HG02885 (cell line): ENCODE data around the gene ADGRD2.
"Not testable (repeated sequence)": the region's sequence is repeated elsewhere in the genome, so short reads cannot be mapped to it uniquely, and the experiment has no call there.

Experiments used
- ATAC-seq: cut with Tn5 transposase; IDR thresholded peaks from one replicate; pipeline ENCODE4 v1.9.1; 2021; ENCODE audit warnings: mild to moderate bottlenecking; ENCODE audit not compliant: unreplicated experiment, poor library complexity

ADGRD2 gene, protein sequence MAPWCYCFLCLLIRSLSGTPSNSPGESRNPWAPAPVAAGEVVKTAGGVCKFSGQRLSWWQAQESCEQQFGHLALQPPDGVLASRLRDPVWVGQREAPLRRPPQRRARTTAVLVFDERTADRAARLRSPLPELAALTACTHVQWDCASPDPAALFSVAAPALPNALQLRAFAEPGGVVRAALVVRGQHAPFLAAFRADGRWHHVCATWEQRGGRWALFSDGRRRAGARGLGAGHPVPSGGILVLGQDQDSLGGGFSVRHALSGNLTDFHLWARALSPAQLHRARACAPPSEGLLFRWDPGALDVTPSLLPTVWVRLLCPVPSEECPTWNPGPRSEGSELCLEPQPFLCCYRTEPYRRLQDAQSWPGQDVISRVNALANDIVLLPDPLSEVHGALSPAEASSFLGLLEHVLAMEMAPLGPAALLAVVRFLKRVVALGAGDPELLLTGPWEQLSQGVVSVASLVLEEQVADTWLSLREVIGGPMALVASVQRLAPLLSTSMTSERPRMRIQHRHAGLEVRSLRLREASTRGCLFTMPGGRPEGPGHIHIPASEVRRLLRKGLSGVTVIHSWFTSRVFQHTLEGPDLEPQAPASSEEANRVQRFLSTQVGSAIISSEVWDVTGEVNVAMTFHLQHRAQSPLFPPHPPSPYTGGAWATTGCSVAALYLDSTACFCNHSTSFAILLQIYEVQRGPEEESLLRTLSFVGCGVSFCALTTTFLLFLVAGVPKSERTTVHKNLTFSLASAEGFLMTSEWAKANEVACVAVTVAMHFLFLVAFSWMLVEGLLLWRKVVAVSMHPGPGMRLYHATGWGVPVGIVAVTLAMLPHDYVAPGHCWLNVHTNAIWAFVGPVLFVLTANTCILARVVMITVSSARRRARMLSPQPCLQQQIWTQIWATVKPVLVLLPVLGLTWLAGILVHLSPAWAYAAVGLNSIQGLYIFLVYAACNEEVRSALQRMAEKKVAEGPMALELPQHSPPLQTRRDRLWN

GRCh38 chr9:124450241-124450924, at the start of gene ADGRD2:
TSS of gene ADGRD2 (plus strand) at chr9:124450451. CDS start at chr9:124451667, 1,216 bp downstream.
- no peak for ATAC-seq

DNA sequence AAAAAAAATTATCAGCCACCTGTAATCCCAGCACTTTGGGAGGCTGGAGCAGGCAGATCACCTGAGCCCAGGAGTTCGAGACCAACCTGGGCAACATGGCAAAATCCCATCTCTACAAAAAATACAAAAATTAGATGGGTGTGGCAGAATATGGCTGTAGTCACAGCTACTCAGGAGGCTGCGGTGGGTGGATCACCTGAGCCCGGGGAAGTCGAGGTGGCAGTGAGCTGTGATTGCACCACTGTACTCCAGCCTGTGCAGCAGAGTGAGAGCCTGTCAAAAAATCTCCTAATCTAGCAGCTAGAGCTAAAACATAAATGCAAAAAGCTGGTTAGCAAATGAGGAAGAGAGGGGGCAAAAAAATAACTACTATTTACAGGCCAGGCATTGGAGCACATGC, 47.0 kb upstream of the ADGRD2 start:
- ATAC-seq, result no peak

GRCh38 chr9:124409410-124409809, 40.8 kb upstream of the ADGRD2 start:
- ATAC-seq, result no peak

- ATAC-seq, result no peak
Observed at GRCh38 chr9:124410321-124410913, 39.8 kb upstream of the ADGRD2 start.

DNA sequence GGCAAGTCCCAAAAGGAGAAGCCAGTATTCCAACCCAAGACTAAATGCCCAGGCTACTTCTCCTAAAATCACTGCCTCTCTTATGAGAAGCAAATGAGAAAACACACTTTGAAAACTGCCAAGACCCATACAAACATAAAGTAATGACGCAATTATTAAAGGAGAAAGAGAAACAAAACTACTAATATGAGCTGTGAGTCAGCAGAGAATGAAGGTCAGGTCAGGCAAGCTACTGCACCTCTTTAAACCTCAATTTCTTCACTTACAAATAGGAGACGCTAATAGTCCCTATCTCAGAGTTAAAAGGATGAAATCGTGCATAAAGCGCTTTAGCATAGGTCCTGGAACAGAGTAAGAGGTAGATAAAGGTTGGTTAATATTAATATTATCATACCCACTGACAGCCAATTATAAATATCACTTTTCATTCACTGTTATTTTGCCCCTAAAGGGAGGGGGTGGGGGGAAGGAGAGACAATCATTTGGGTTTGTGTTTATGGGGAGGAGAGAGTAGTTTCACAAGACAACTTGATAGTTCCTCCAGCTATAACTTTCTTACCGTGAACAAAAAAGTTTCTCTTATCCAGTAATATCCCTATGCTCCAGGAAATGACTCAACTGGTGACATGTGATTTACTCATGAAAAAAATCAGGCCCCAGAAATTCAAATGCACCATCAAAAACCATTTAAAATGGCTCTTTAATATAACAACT, 38.6 kb upstream of the ADGRD2 start:
- ATAC-seq, result no peak

- ATAC-seq, result no peak
Observed at GRCh38 chr9:124412228-124412575, 38.0 kb upstream of the ADGRD2 start.

DNA sequence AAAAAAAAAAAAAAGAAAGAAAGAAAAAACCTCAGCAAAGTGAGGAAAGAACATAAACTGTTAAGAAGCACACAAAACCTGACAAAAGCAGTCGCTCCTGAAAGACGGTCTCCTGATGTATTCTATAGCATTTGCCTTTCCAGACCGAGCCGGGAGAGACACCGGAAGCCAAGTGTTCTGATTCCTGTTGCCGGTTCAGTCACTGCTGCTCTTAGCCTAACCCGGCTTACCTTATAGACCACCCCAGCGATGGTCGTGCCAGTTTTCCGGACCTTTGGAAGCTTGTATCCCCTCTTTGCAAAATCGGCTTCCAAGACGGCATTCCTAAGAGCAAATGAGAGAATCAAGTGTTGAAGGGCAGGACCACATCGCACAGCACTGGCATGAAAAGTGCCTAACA, 35.6 kb upstream of the ADGRD2 start:
- ATAC-seq, result no peak

DNA sequence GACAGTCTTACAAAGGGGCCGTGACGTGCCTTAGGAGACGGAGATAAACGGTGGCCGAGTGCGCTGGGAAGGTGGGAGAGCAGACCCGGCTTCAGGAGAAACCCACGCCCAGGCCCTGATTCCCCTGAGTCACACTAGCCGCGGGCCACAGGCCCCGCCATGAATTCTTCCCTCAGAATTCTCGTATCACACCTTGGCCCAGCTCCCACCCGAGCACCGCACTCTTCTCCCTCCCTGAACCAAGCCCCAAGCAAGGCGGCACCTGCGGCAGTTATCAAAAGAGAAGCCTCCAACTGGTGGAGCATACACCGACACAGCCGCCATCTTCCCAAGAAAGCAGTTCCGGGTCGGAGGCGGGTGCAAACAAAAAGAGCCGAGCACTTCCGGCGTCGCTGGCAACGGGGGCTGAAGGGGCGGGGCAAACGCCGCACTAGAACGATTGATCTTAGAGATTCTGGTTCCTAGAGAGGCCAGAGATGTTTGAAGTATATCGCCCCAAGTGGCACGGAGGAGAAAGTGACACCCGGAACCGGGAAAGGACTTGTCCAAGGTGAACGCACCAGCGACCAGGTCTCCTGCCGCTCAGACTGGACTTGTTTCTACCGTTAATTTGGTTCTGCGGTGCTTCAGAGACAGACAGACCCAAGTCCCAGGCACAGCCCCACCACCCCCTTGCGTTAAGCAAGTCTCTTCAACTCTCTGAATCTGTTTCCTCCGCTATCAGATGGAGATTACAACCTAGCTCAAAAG, 35.0 kb upstream of the ADGRD2 start, which contains the start of gene PSMB7:
Gene PSMB7, minus strand, starts transcription at position 341 of the 750 bp plus-strand sequence. Its CDS starts 17 bp downstream, at position 324.
- peak; percentile 94 for ATAC-seq

- ATAC-seq, result no peak
Observed at GRCh38 chr9:124415852-124416484, 34.3 kb upstream of the ADGRD2 start.

- no peak for ATAC-seq
Observed at GRCh38 chr9:124419832-124420489, 30.3 kb upstream of the ADGRD2 start.

DNA sequence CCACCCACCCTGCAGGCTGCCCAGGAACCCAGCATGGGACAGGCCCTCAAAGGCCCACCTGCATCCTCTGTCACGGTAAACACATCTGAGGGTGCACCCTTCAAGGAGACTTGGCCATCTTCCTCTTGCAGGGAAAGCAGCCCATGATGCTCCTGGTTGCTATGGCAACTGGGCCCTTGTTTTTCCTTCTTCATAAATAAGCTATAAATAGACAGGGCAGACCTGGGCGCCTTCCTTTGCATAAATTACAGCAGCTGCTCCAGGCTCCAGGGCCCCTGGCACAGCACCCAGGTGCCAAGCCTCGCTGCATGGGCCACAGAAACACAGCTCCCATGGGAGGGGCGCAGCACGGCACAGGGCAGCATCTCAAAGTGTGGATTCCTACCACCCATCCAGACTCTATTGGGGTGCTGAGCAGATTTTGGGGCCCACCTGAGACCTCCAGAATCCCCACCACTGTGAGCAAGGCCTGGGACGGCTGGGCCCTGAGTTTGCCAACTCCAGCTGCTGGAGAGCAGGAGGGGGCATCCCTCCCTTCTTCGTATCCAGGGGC, 29.2 kb upstream of the ADGRD2 start:
- ATAC-seq, result no peak

DNA sequence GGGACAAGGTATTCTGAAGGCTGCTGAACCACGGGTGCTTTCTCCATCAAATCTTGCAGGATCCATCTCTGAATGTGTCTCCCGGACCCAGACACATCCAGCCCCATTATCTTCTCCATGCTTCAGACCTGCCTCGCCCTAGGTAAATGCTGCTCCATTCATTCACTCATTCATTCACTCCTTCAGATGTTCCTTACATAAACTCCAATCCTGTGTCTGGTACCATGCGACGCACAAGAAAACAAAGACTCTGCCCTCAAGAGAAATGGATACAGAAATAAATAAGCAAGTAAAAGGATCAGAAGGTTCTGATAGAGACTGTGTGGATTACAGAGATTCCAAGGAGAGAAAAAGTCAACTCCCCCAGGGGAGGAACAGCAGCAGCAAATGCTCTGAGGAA, 27.1 kb upstream of the ADGRD2 start:
- no peak for ATAC-seq

GRCh38 chr9:124423591-124423990, 26.7 kb upstream of the ADGRD2 start:
- ATAC-seq, result no peak

DNA sequence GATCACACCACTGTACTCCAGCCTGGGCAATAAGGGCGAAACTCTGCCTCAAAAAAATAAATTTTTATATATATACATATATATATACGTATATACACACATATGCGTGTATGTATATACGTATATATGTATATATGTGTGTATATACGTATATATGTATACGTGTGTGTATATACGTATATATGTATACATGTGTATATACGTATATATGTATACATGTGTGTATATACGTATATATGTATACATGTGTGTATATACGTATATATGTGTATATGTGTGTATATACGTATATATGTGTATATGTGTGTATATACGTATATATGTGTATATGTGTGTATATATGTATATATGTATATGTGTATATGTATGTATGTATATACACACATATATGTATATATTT, 24.5 kb upstream of the ADGRD2 start:
- not testable (repeated sequence) for ATAC-seq

GRCh38 chr9:124426361-124426760, 23.9 kb upstream of the ADGRD2 start:
- no peak for ATAC-seq

DNA sequence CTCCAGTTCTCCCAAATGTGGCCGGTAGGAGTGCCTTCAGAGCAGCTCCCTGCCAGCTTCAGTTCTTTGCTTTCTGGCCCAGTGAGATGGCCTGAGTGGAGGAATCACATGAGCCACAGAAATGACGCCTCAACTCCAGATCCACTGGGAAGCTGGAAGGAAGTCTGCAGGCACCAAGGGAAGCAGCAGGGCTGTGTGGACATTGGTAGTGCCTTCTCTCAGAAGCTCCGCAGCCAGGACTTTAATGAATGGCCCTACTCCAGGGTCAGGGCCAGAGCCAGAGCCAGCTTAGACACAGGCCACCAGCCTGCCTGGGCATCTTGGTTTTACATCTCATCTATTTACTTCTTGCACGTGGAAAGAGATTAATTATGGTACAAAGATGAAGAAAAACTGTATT, 23.0 kb upstream of the ADGRD2 start:
- no peak for ATAC-seq

DNA sequence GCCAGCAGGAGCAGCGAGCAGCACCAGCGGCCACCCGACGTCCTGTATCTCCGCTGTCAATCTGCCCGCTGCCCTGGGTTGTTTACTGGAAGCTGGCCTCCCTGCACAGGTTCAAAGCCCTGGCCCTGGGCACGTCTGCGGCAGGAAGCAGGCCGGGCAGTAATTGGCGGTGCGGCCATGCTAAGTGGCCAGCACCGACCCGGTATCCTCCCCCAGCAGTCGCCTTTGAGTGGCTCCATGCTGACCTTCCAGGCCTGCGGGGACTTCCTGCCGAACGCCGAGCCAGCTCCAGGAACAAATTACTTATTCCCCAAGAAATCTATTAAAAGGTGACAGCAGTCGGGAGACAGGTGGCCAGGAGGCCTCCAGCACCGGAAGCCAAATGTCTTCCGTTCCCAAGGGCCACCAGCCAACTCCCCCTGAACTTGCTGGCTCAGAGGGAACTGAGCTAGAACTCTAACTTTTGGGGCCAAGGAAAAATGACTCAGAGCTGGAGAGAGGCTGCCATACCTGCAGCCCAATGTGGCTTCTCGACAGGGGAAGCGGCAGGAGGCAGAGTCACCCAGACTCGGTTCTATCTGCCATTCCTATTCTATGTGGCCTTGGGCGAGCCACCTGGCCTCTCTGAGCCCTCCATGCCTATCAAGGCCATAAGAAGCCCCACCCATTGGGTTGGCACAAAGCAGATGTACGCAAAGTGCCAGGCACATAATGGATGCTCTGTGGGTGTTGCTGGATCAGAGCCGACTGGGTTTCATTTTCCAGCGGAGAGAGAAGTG, 21.3 kb upstream of the ADGRD2 start:
- ATAC-seq, result no peak
